ENCODE data around the gene RNF31.

- TF ChIP-seq CTCF (IDR thresholded peaks at IDR 0.05), result no peak
- TF ChIP-seq POLR2A (IDR thresholded peaks at IDR 0.05), result no peak
Measured at GRCh38 chr14:24190416-24190815, 43.1 kb downstream of the RNF31 start.
